Parathyroid adenoma (tissue), 2 donors: Measurements from ENCODE around the gene RBMS3.

Experiments
- H2AFZ ChIP-seq: fragments of 300-600 bp; sonication (generic); one replicate; pipeline ENCODE4 v1.7.0; 2017; ENCODE audit warnings: antibody characterized with exemption, mild to moderate bottlenecking
- H3K27ac ChIP-seq: fragments of 300-600 bp; sonication (generic); one replicate; pipeline ENCODE4 v1.7.0; 2017
- H3K27me3 ChIP-seq: fragments of 300-600 bp; sonication (generic); one replicate; pipeline ENCODE4 v1.7.0; 2017; ENCODE audit warnings: low read length; ENCODE audit not compliant: control insufficient read depth, insufficient read depth
- H3K36me3 ChIP-seq: fragments of 300-600 bp; sonication (generic); one replicate; pipeline ENCODE4 v1.7.0; 2017; ENCODE audit warnings: low read length; ENCODE audit not compliant: control insufficient read depth, insufficient read depth
- H3K4me1 ChIP-seq: fragments of 300-600 bp; sonication (generic); one replicate; pipeline ENCODE4 v1.7.0; 2017; ENCODE audit warnings: control low read depth
- H3K4me2 ChIP-seq: fragments of 300-600 bp; sonication (generic); one replicate; pipeline ENCODE4 v1.7.0; 2017; ENCODE audit warnings: low read length
- H3K4me3 ChIP-seq: fragments of 300-600 bp; sonication (generic); one replicate; pipeline ENCODE4 v1.7.0; 2017; ENCODE audit warnings: low read depth, low read length
- H3K79me2 ChIP-seq: fragments of 300-600 bp; sonication (generic); one replicate; pipeline ENCODE4 v1.7.0; 2017; ENCODE audit warnings: control low read depth
- H3K9ac ChIP-seq: fragments of 300-600 bp; sonication (generic); one replicate; pipeline ENCODE4 v1.7.0; 2017; ENCODE audit warnings: mild to moderate bottlenecking
- H3K9me3 ChIP-seq: fragments of 300-600 bp; sonication (generic); one replicate; pipeline ENCODE4 v1.7.0; 2017; ENCODE audit warnings: low read length; ENCODE audit not compliant: control insufficient read depth
- TF ChIP-seq, protein P1 (sequence below): fragments of 300-600 bp; sonication (generic); IDR thresholded peaks from one replicate; pipeline ENCODE4 v1.7.0; 2017; ENCODE audit warnings: antibody characterized with exemption, mild to moderate bottlenecking
- donor health status: primary hyperparathyroidism.

RBMS3 gene

DNA sequence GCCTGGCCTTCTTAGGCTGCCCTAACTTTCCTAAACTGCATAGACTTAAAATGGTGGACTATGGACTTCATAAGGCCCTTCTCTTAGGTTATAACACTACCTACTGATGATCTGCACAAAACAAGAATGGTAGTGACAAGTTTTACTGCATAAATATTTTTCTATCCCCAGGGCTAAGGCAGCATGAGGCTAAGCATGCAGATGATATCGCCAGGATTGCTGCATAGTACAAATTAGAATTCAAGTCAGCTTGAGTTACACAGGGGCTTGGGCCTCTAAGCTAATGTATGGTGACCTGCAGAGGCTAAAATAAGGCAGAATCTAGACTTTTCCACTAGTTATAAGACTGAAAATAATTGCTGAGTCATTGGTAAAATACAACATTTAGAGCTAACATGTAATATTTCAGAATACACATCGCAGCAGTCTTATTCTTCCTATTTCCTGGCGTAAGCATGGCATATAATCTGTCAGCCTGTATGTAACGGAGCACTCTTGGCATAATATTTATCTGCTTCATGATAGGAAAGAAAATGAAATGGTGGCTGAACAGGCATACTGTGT lies 15.3 kb upstream of the RBMS3 start:
- Histone ChIP-seq H2AFZ (no peak overlapping the region), H3K36me3 (no peaks in the 10 kb centered on the region), H3K27ac (no peak overlapping the region), H3K4me1 (no peaks in the 10 kb centered on the region), H3K4me3 (no peak overlapping the region), H3K4me2 (no peak overlapping the region), H3K79me2 (no peaks in the 10 kb centered on the region), H3K9ac (no peak overlapping the region), H3K9me3 (no peaks in the 10 kb centered on the region), H3K27me3 (no peaks in the 10 kb centered on the region)
- TF ChIP-seq, protein P1, sequence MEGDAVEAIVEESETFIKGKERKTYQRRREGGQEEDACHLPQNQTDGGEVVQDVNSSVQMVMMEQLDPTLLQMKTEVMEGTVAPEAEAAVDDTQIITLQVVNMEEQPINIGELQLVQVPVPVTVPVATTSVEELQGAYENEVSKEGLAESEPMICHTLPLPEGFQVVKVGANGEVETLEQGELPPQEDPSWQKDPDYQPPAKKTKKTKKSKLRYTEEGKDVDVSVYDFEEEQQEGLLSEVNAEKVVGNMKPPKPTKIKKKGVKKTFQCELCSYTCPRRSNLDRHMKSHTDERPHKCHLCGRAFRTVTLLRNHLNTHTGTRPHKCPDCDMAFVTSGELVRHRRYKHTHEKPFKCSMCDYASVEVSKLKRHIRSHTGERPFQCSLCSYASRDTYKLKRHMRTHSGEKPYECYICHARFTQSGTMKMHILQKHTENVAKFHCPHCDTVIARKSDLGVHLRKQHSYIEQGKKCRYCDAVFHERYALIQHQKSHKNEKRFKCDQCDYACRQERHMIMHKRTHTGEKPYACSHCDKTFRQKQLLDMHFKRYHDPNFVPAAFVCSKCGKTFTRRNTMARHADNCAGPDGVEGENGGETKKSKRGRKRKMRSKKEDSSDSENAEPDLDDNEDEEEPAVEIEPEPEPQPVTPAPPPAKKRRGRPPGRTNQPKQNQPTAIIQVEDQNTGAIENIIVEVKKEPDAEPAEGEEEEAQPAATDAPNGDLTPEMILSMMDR = no peak

DNA sequence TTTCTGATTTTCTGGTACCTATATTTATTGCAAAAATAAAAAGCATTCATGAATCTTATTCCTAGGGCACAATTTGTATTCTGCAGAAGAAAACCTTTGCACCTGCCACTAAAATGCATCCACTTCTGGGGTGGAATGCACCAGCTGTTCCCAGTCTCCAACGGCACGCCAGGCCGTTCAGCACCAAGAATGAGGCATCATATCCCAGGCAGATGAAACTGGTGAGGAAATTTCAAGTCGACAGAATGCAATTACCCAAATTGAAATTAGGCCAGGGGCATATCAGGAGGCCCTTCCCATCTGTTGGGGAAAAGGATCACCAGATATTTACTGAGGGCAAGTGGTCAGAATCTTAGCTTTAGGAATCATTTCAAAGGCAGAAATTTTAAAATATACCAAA lies 13.6 kb upstream of the RBMS3 start:
- Histone ChIP-seq H3K27me3 (no peaks in the 10 kb centered on the region), H3K27ac (no peak overlapping the region), H3K4me3 (no peak overlapping the region), H3K36me3 (no peaks in the 10 kb centered on the region), H3K79me2 (no peaks in the 10 kb centered on the region), H3K9me3 (no peaks in the 10 kb centered on the region), H2AFZ (no peak overlapping the region), H3K4me2 (no peak overlapping the region), H3K4me1 (no peaks in the 10 kb centered on the region), H3K9ac (no peak overlapping the region)
- TF ChIP-seq, protein P1 = no peak

DNA sequence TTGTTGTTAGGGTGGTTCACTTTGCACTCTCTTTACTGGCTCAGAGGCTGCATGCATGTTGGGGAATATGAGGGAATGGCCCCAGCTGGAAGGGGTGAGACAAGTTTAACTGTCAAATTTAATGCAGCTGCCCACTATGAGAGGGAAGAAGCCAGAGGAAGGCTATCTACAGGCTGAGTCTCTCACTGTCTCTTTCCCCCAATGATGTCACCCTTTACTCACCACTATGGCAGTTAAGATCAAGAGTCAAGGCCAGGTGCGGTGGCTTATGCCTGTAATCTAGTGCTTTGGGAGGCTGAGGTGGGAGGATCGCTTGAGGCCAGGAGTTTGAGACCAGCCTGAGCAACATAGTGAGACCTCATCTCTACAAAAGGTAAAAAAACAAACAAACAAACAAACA lies 12.2 kb upstream of the RBMS3 start:
- no peaks in the 10 kb centered on the region for H3K27me3 ChIP-seq
- TF ChIP-seq, protein P1 = no peak
- H3K4me3 ChIP-seq = no peak overlapping the region
- no peaks in the 10 kb centered on the region for H3K79me2 ChIP-seq
- no peak overlapping the region for H3K9ac ChIP-seq
- H3K36me3 ChIP-seq = no peaks in the 10 kb centered on the region
- H3K9me3 ChIP-seq = no peaks in the 10 kb centered on the region
- H2AFZ ChIP-seq = no peak overlapping the region
- no peak overlapping the region for H3K4me2 ChIP-seq
- H3K27ac ChIP-seq = no peak overlapping the region
- H3K4me1 ChIP-seq = no peaks in the 10 kb centered on the region

DNA sequence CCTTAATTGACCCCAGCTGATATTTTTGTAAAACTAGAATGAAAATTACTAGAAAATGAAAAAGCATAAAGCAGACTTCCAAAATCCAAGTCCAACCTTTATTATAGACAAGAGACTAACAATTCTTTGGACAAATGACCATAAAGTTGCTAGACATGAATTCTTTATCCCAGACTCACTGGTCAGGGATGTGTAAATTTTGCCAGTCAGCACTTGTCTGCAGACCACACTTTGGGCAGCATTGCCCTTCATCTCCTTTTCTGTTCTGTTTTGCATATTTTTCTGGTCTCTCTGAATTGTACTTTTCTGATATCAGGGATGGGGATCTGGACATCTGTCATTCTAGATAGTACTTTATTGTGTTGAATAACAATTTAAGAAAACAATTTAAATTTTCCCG lies 10.1 kb upstream of the RBMS3 start:
- TF ChIP-seq, protein P1 = no peak
- H3K9ac ChIP-seq = no peak overlapping the region
- no peaks in the 10 kb centered on the region for H3K79me2 ChIP-seq
- no peak overlapping the region for H3K27ac ChIP-seq
- no peak overlapping the region for H3K4me2 ChIP-seq
- H3K4me3 ChIP-seq = no peak overlapping the region
- H3K4me1 ChIP-seq = no peaks in the 10 kb centered on the region
- H3K36me3 ChIP-seq = no peaks in the 10 kb centered on the region
- H3K9me3 ChIP-seq = no peaks in the 10 kb centered on the region
- H3K27me3 ChIP-seq = no peaks in the 10 kb centered on the region
- no peak overlapping the region for H2AFZ ChIP-seq

DNA sequence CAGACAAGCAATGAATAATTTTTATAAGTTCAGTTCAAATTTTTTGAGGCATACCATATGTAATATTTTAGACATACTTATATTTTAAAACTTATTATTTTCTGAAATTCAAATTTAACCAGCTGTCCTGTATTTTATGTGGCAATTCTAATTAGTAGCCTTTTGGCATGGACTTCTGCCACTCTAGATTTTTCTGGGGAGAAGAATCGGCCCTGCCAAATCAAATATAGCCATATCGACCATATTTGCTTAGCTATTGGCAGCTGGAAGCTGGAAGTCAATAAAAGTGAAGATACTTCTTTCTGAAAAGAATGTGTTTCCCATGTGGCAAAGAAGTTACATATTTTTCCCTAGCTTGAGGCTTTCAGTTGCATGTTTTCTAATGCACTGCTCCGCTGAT lies 9.4 kb upstream of the RBMS3 start:
- H3K4me1 ChIP-seq = no peaks in the 10 kb centered on the region
- H3K9me3 ChIP-seq = no peaks in the 10 kb centered on the region
- H3K27me3 ChIP-seq = no peaks in the 10 kb centered on the region
- H3K79me2 ChIP-seq = no peaks in the 10 kb centered on the region
- TF ChIP-seq, protein P1 = no peak
- H3K9ac ChIP-seq = no peak overlapping the region
- no peak overlapping the region for H3K27ac ChIP-seq
- H2AFZ ChIP-seq = no peak overlapping the region
- H3K36me3 ChIP-seq = no peaks in the 10 kb centered on the region
- no peak overlapping the region for H3K4me2 ChIP-seq
- H3K4me3 ChIP-seq = no peak overlapping the region
